ENCODE data around the gene GRK1.
"Not testable (repeated sequence)": the region's sequence is repeated elsewhere in the genome, so short reads cannot be mapped to it uniquely, and the experiment has no call there.

Gene GRK1

DNA sequence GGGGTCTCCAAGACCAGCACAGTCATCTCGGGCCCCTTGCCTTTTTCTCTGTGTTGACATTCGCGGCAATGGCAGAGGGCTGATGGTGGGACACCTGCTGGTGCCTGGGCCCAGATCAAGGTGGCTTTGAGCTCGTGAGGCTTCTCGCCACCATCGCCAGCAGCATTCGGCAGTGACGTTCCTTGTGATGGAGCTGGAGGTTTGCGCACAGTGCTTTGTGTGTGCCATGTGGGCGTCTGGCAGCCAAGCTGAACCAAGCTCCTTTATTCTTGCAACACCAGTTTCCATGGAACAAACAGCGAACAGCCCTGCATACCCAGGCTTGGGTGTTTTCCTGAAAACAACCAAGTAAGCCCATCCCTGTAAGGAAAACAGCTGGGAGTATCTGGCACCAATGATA lies 82.9 kb downstream of the GRK1 start:
- peaks cover 17% of the 10 kb centered on the region for H3K27me3 Mint-ChIP-seq
- CTCF ChIA-PET = no interaction called here
- peaks cover 3% of the 10 kb centered on the region for H3K36me3 Mint-ChIP-seq
- H3K9me3 Mint-ChIP-seq = peaks cover 19% of the 10 kb centered on the region
- no peaks in the 10 kb centered on the region for H3K4me1 Mint-ChIP-seq
- DNase-seq = no peak
- no peak overlapping the region for H3K4me3 Mint-ChIP-seq
- no peak overlapping the region for H3K27ac Mint-ChIP-seq

- peaks cover 17% of the 10 kb centered on the region for H3K27me3 Mint-ChIP-seq
- CTCF ChIA-PET = no interaction called here
- DNase-seq = no peak
Measured at GRCh38 chr13:113750554-113751399, 83.8 kb downstream of the GRK1 start.

DNA sequence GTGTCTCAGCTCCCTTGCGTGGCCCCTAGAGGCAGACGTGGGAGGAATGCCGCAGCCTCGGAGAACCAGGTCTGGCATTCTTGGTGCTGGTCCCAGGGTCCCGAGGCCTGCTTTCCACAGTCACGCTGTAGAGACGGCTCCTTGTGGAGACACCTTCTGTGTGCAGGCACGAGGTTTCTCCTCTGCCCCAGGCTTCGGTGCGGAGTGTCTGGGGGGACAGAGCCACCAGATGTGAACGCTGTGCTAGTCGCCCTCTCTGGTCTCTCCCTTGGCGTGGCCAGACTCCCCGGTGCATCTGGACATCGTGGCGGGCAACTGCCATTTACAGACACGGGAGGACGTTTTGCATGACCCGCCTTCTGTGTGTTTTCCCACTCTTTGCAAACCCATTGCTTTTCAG lies 84.5 kb downstream of the GRK1 start:
- CTCF ChIA-PET = no interaction called here
- H3K4me1 Mint-ChIP-seq = no peaks in the 10 kb centered on the region

More at GRCh38 chr13:113750554-113751399, 83.8 kb downstream of the GRK1 start:
- peaks cover 19% of the 10 kb centered on the region for H3K9me3 Mint-ChIP-seq
- peaks cover 3% of the 10 kb centered on the region for H3K36me3 Mint-ChIP-seq
- H3K4me1 Mint-ChIP-seq = no peaks in the 10 kb centered on the region
- no peak overlapping the region for H3K27ac Mint-ChIP-seq
- H3K4me3 Mint-ChIP-seq = no peak overlapping the region

DNA sequence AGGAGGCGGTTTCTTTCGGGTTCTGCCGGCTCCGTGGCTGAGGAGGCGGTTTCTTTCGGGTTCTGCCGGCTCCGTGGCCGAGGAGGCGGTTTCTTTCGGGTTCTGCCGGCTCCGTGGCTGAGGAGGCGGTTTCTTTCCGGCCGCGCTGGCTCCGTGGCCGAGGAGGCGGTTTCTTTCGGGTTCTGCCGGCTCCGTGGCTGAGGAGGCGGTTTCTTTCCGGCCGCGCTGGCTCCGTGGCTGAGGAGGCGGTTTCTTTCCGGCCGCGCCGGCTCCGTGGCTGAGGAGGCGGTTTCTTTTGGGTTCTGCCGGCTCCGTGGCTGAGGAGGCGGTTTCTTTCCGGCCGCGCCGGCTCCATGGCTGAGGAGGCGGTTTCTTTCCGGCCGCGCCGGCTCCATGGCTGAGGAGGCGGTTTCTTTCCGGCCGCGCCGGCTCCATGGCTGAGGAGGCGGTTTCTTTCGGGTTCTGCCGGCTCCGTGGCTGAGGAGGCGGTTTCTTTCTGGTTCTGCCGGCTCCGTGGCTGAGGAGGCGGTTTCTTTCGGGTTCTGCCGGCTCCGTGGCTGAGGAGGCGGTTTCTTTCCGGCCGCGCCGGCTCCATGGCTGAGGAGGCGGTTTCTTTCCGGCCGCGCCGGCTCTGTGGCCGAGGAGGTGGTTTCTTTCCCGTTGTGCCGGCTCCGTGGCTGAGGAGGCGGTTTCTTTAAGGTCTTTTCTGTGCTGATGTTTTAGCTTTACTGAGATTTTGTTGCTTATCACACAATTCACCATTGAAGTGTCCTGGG lies 85.4 kb downstream of the GRK1 start:
- H3K4me3 Mint-ChIP-seq, H3K36me3 Mint-ChIP-seq, CTCF ChIA-PET, H3K27ac Mint-ChIP-seq, H3K4me1 Mint-ChIP-seq, DNase-seq: not testable (repeated sequence)
- H3K27me3 Mint-ChIP-seq = peaks cover 15% of the 10 kb centered on the region
- peaks cover 20% of the 10 kb centered on the region for H3K9me3 Mint-ChIP-seq

More for the DNA sequence above, 84.5 kb downstream of the GRK1 start:
- peaks cover 3% of the 10 kb centered on the region for H3K36me3 Mint-ChIP-seq
- no peak overlapping the region for H3K4me3 Mint-ChIP-seq
- DNase-seq = no peak
- H3K9me3 Mint-ChIP-seq = peaks cover 19% of the 10 kb centered on the region
- H3K27ac Mint-ChIP-seq = no peak overlapping the region
- peaks cover 15% of the 10 kb centered on the region for H3K27me3 Mint-ChIP-seq

GRCh38 chr13:113753171-113753570 lies 86.2 kb downstream of the GRK1 start:
- peaks cover 18% of the 10 kb centered on the region for H3K27me3 Mint-ChIP-seq
- no peak overlapping the region for H3K4me3 Mint-ChIP-seq
- peaks cover 20% of the 10 kb centered on the region for H3K9me3 Mint-ChIP-seq
- no peak overlapping the region for H3K27ac Mint-ChIP-seq
- no peak for DNase-seq
- peaks cover 3% of the 10 kb centered on the region for H3K36me3 Mint-ChIP-seq
- CTCF ChIA-PET = no interaction called here
- peaks cover 7% of the 10 kb centered on the region for H3K4me1 Mint-ChIP-seq

- DNase-seq = no peak
- Mint-ChIP-seq H3K4me3 (no peak overlapping the region), H3K27ac (no peak overlapping the region), H3K36me3 (peaks cover 3% of the 10 kb centered on the region), H3K4me1 (peaks cover 12% of the 10 kb centered on the region), H3K9me3 (peaks cover 20% of the 10 kb centered on the region), H3K27me3 (peaks cover 29% of the 10 kb centered on the region)
- CTCF ChIA-PET = no interaction called here
Measured at GRCh38 chr13:113754242-113754641, 87.2 kb downstream of the GRK1 start.

DNA sequence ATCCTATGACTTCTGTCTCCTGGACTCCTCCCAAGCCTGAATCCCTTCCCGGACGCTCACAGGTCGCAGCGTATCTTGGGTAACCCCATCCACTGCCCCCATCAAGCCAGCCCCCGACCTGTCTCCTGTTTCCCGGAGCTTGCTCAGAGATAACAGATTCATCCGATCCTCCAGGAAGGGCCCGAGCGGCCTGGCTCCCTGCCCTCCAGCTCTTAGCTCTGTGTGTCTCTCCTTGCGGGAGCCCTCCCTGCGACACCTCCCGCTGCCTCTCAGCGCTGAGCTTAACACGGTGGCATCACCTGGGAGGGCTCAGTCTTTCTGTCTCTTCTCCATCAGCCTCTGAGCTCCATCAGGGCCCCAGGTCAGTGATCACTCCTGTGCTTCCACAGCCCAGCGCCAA lies 87.7 kb downstream of the GRK1 start:
- no peak overlapping the region for H3K4me3 Mint-ChIP-seq
- H3K27ac Mint-ChIP-seq = no peak overlapping the region
- no peak for DNase-seq
- CTCF ChIA-PET = no interaction called here
- peaks cover 3% of the 10 kb centered on the region for H3K36me3 Mint-ChIP-seq
- H3K4me1 Mint-ChIP-seq = peaks cover 17% of the 10 kb centered on the region
- peaks cover 20% of the 10 kb centered on the region for H3K9me3 Mint-ChIP-seq
- H3K27me3 Mint-ChIP-seq = peaks cover 33% of the 10 kb centered on the region

- Mint-ChIP-seq H3K27me3 (peaks cover 52% of the 10 kb centered on the region), H3K4me1 (peaks cover 19% of the 10 kb centered on the region), H3K4me3 (no peak overlapping the region), H3K27ac (no peak overlapping the region), H3K9me3 (peaks cover 7% of the 10 kb centered on the region), H3K36me3 (no peaks in the 10 kb centered on the region)
- no peak for DNase-seq
- CTCF ChIA-PET = no interaction called here
Measured at GRCh38 chr13:113756441-113757097, 89.5 kb downstream of the GRK1 start.

- H3K27ac Mint-ChIP-seq = peak within 1 kb of the TSS; percentile 4
- peaks cover 1% of the 10 kb centered on the region for H3K9me3 Mint-ChIP-seq
- H3K36me3 Mint-ChIP-seq = no peaks in the 10 kb centered on the region
- peaks cover 19% of the 10 kb centered on the region for H3K4me1 Mint-ChIP-seq
- peak; percentile 85 for DNase-seq
- peaks cover 71% of the 10 kb centered on the region for H3K27me3 Mint-ChIP-seq
- CTCF ChIA-PET = no interaction called here
- H3K4me3 Mint-ChIP-seq = peak within 1 kb of the TSS; percentile 83
Measured at GRCh38 chr13:113758651-113759524, 91.9 kb downstream of the GRK1 start, which contains the start of gene TMEM255B. Gene TMEM255B (plus strand): TSS chr13:113759226. CDS start chr13:113759270, 44 bp downstream.

GRCh38 chr13:113759525-113760137 lies 92.6 kb downstream of the GRK1 start:
- H3K36me3 Mint-ChIP-seq = no peaks in the 10 kb centered on the region
- peak overlapping the region; percentile 83 for H3K4me3 Mint-ChIP-seq
- CTCF ChIA-PET = no interaction called here
- peaks cover 1% of the 10 kb centered on the region for H3K9me3 Mint-ChIP-seq
- H3K27me3 Mint-ChIP-seq = peaks cover 68% of the 10 kb centered on the region
- peaks cover 19% of the 10 kb centered on the region for H3K4me1 Mint-ChIP-seq
- peak overlapping the region; percentile 4 for H3K27ac Mint-ChIP-seq
- no peak for DNase-seq

DNA sequence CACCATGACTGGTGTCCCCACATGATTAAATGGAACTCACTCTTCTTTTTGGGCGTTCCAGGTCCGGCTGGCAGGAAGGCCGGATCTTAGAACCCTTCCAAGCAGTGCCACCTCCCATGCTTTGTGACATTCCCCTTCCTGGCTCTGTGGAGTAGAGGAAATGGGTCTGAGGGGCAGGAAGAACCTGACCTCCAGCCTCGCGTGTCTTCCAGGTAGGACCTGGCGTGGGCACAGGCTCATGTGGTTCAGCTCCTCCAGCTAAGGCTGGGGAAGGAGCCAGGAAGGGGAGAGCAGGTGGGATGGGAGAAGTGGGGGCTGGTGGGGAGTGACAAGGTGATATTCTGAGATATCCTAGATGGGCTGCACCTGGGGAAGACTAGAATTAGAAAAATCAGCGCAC lies 94.1 kb downstream of the GRK1 start:
- H3K9me3 Mint-ChIP-seq = peaks cover 1% of the 10 kb centered on the region
- DNase-seq = no peak
- H3K4me1 Mint-ChIP-seq = peaks cover 19% of the 10 kb centered on the region
- H3K36me3 Mint-ChIP-seq = no peaks in the 10 kb centered on the region
- peaks cover 70% of the 10 kb centered on the region for H3K27me3 Mint-ChIP-seq
- H3K27ac Mint-ChIP-seq = no peak overlapping the region
- H3K4me3 Mint-ChIP-seq = no peak overlapping the region
- CTCF ChIA-PET = no interaction called here

DNA sequence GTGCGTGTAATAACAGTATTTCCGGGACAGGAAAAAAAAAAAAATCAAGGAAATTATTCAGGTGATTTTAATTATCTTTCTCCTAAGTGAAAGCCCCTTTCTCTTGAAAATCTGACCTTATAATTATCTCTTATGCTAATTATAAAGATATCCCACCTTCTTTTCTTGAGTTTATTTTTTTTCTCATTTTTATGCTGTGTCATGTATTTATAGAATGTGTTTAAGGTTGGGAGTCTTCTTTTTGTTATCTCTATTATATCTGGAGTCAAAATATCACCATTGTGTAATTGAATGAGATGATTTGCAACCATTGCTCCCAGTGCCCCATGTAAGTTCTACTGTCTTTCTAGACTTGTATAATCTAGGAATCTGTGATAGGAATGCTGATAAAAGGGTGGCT lies 95.1 kb downstream of the GRK1 start:
- H3K36me3 Mint-ChIP-seq = no peaks in the 10 kb centered on the region
- no peak for DNase-seq
- no peak overlapping the region for H3K4me3 Mint-ChIP-seq
- H3K9me3 Mint-ChIP-seq = peaks cover 1% of the 10 kb centered on the region
- H3K4me1 Mint-ChIP-seq = peaks cover 16% of the 10 kb centered on the region
- H3K27ac Mint-ChIP-seq = no peak overlapping the region
- CTCF ChIA-PET = no interaction called here
- peaks cover 70% of the 10 kb centered on the region for H3K27me3 Mint-ChIP-seq

- CTCF ChIA-PET = no interaction called here
- H3K27me3 Mint-ChIP-seq = peaks cover 70% of the 10 kb centered on the region
Measured at GRCh38 chr13:113762538-113762937, 95.5 kb downstream of the GRK1 start.

More at GRCh38 chr13:113762538-113762937, 95.5 kb downstream of the GRK1 start:
- Mint-ChIP-seq H3K36me3 (no peaks in the 10 kb centered on the region), H3K27ac (no peak overlapping the region), H3K4me3 (no peak overlapping the region), H3K9me3 (no peaks in the 10 kb centered on the region), H3K4me1 (peaks cover 13% of the 10 kb centered on the region)
- DNase-seq = no peak
